HFFc6 (cell line): ENCODE data around the gene PRKCE. TPM values are rescaled to one million over a fixed set of nuclear protein-coding genes. Genes with fewer than 3 reads are reported as not detected.

Experiments
- DNase-seq: peaks from one replicate; pipeline ENCODE4 v3.0.0-alpha.2; 2018
- H3K27ac Mint-ChIP-seq: 2 replicates; pipeline ENCODE4 v1.8.0; 2020; ENCODE audit warnings: mild to moderate bottlenecking, mixed read lengths
- H3K27me3 Mint-ChIP-seq: 2 replicates; pipeline ENCODE4 v1.8.0; 2021; ENCODE audit warnings: mild to moderate bottlenecking, moderate library complexity, mixed read lengths; ENCODE audit not compliant: insufficient read depth
- H3K36me3 Mint-ChIP-seq: 2 replicates; pipeline ENCODE4 v1.8.0; 2021; ENCODE audit warnings: low read depth, mixed read lengths
- H3K4me1 Mint-ChIP-seq: 2 replicates; pipeline ENCODE4 v1.8.0; 2020; ENCODE audit warnings: low read depth, mixed read lengths
- H3K4me3 Mint-ChIP-seq: 2 replicates; pipeline ENCODE4 v1.8.0; 2020; ENCODE audit warnings: mild to moderate bottlenecking, moderate library complexity, mixed read lengths
- H3K9me3 Mint-ChIP-seq: 2 replicates; pipeline ENCODE4 v1.8.0; 2020; ENCODE audit warnings: mild to moderate bottlenecking, mixed read lengths
- total RNA-seq, 6 experiments: library from RNA; stranded (reverse); fragmentation: NEBNext Ultra II Directional; extraction: Animal tissue kit (Norgen Biotek cat#: 25700); gene quantifications; 2 replicates in 1 of 6; 3 replicates in 5 of 6; pipeline ENCODE4 v1.2.3, GENCODE V29; 2021
- TF ChIP-seq, protein P1 (sequence below): fragments of 200-600 bp; sonication (generic); IDR thresholded peaks from 2 replicates; pipeline ENCODE4 v1.5.0; 2021; ENCODE audit warnings: antibody characterized with exemption, mild to moderate bottlenecking

PRKCE gene
- total RNA-seq, 6 experiments from 2014 or later: 10.8 to 13.7 (median 12.0) TPM

DNA sequence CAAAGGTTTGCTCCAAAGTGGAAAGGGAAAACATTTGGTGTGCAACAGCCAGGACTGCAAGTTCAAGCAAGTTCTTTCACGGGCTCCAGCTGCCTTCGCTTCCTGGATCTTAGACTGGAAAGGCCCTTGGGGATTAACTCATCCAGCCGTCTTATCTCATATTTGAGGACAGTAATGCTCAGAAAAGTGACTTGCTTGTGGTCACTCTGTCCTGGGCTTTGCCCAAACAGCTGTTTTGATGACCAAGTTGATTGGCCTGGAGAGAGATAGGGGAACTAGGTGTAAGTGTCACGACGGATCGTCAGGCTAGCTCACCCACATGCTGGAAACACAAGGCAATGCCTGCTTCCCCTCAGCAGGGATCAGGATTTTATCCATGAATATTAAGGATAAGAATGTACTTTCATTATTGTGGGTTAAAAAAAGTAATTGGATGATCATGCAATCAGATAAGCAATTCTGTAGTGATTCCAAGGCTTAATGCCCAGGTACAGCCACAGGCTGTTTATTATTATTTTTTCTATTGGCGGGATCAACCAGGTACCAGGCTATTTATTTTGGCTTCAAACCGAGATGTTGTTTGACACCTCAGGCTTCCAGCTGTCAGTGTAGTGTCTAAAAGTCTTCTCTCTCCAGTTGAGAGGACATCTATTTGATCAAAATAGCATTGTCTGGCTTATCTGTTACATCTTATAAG is 483.2 kb downstream of the PRKCE start:
- Mint-ChIP-seq H3K36me3 (peaks cover 26% of the 10 kb centered on the region), H3K27me3 (no peaks in the 10 kb centered on the region; the same call in 1 of the 2 replicates), H3K4me1 (peaks cover 35% of the 10 kb centered on the region), H3K4me3 (no peak overlapping the region), H3K9me3 (no peaks in the 10 kb centered on the region), H3K27ac (no peak overlapping the region)
- TF ChIP-seq, protein P1, sequence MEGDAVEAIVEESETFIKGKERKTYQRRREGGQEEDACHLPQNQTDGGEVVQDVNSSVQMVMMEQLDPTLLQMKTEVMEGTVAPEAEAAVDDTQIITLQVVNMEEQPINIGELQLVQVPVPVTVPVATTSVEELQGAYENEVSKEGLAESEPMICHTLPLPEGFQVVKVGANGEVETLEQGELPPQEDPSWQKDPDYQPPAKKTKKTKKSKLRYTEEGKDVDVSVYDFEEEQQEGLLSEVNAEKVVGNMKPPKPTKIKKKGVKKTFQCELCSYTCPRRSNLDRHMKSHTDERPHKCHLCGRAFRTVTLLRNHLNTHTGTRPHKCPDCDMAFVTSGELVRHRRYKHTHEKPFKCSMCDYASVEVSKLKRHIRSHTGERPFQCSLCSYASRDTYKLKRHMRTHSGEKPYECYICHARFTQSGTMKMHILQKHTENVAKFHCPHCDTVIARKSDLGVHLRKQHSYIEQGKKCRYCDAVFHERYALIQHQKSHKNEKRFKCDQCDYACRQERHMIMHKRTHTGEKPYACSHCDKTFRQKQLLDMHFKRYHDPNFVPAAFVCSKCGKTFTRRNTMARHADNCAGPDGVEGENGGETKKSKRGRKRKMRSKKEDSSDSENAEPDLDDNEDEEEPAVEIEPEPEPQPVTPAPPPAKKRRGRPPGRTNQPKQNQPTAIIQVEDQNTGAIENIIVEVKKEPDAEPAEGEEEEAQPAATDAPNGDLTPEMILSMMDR: no peak
- no peak for DNase-seq

DNA sequence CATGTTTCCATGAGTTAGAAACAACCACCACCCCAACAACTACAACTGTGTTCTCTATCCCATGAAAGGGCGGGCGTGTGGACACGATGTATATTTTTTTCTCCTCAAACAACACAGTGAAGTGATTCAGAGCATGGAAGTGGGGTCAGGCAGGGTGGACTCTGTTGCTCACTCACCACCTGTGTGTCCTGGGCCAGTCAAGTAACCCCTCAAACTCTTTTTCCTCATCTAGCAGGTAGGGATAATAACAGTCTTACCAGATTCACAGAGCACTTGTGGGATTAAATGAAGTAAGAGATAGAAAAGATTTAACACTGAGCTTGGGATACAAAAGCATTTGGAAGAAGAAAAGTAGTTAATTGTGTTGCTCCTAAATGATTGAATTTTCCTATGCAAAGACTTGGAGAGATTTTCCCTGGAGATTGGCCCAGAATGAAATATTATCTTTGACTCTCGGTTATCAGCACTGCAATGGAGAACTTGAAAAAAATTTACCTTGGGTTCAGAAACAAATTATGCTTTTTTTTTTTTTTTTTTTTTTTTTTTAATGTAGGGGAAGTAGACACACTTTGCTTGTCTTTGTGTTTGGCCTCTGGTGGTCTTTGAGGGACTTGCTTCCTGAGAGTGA is 483.9 kb downstream of the PRKCE start:
- H3K27ac Mint-ChIP-seq: peak overlapping the region; percentile 68; the same call in 1 of the 2 replicates
- no peaks in the 10 kb centered on the region; the same call in 1 of the 2 replicates for H3K27me3 Mint-ChIP-seq
- H3K4me1 Mint-ChIP-seq: peaks cover 35% of the 10 kb centered on the region
- no peaks in the 10 kb centered on the region for H3K9me3 Mint-ChIP-seq
- peak overlapping the region; percentile 37; the same call in 1 of the 2 replicates for H3K4me3 Mint-ChIP-seq
- no peak for DNase-seq
- H3K36me3 Mint-ChIP-seq: peaks cover 26% of the 10 kb centered on the region
- TF ChIP-seq, protein P1: no peak

DNA sequence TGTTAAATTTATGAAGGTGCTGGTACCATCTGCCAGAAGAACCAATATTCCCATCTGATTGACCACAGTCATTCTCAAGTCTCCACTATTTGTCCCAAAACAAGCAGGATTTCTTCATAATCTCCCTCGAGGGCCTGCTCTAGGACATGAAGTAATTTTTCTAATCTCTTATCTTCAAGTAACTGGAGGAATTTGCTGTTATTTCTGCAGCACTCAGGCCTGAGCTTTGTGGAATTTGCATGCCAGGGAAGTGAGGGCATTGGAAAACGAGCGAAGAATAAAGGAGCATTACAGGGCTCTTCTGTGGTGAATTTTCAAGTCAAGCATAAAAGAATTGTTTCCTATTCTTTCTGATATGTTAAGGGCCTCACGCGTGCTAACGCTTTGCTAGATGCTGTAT is 484.5 kb downstream of the PRKCE start:
- H3K27me3 Mint-ChIP-seq: no peaks in the 10 kb centered on the region; the same call in 1 of the 2 replicates
- TF ChIP-seq, protein P1: no peak
- H3K27ac Mint-ChIP-seq: peak overlapping the region; percentile 68
- H3K4me3 Mint-ChIP-seq: peak overlapping the region; percentile 37; the same call in 1 of the 2 replicates
- peak; percentile 61 for DNase-seq
- H3K4me1 Mint-ChIP-seq: peaks cover 35% of the 10 kb centered on the region
- no peaks in the 10 kb centered on the region for H3K9me3 Mint-ChIP-seq
- H3K36me3 Mint-ChIP-seq: peaks cover 26% of the 10 kb centered on the region; the same call in 1 of the 2 replicates

DNA sequence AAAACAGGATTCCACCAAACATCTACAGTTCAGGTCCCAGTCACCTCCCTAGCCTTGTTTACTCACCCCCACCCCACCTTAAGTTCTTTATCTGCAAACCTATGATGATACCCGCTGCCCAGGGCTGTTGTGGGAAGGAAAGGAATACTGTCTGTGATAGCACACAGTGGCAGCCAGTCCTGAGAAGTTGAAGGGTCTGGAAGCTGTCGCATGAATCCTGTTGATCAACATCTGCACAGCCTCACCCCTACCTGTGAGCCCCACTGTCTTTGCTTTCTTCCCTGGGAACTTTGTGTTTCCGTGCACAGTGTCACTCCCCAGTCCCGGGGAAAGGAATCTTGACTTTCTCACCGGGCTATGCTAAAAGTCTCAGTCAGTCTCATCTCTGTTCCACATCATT is 485.0 kb downstream of the PRKCE start:
- H3K36me3 Mint-ChIP-seq: peaks cover 26% of the 10 kb centered on the region; the same call in 1 of the 2 replicates
- no peaks in the 10 kb centered on the region for H3K9me3 Mint-ChIP-seq
- no peak overlapping the region for H3K4me3 Mint-ChIP-seq
- DNase-seq: no peak
- TF ChIP-seq, protein P1: no peak
- H3K27ac Mint-ChIP-seq: peak overlapping the region; percentile 68; the same call in 1 of the 2 replicates
- H3K4me1 Mint-ChIP-seq: peaks cover 35% of the 10 kb centered on the region
- no peaks in the 10 kb centered on the region; the same call in 1 of the 2 replicates for H3K27me3 Mint-ChIP-seq

DNA sequence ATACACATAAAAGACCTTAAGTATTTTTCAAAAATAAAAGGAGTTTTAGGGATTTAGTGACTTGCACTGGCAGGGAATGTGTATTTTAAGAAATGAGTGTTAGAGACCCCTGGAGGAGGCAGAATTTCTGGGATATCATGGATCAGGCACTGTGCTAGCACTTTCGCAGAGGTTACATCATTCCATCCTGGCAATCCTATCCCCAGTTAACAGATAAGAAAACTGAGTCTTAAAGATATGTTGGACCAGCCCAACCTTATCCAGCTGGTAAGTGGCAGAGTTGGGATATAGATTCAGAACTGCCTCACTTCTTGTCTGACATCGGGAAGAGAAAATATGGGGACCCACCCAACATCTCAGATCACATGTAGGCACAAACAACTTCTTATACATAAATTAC is 485.5 kb downstream of the PRKCE start:
- H3K27me3 Mint-ChIP-seq: no peaks in the 10 kb centered on the region; the same call in 1 of the 2 replicates
- peaks cover 25% of the 10 kb centered on the region; the same call in 1 of the 2 replicates for H3K36me3 Mint-ChIP-seq
- TF ChIP-seq, protein P1: no peak
- no peaks in the 10 kb centered on the region for H3K9me3 Mint-ChIP-seq
- no peak for DNase-seq
- H3K4me3 Mint-ChIP-seq: no peak overlapping the region
- peaks cover 35% of the 10 kb centered on the region for H3K4me1 Mint-ChIP-seq
- no peak overlapping the region for H3K27ac Mint-ChIP-seq
